HG03571 (cell line): ENCODE results near the gene NOS1AP.
"Not testable (repeated sequence)": the region's sequence is repeated elsewhere in the genome, so short reads cannot be mapped to it uniquely, and the experiment has no call there.

ENCODE experiments used
- ATAC-seq: cut with Tn5 transposase; IDR thresholded peaks from one replicate; pipeline ENCODE4 v1.9.1; 2021; ENCODE audit not compliant: unreplicated experiment

NOS1AP gene

DNA sequence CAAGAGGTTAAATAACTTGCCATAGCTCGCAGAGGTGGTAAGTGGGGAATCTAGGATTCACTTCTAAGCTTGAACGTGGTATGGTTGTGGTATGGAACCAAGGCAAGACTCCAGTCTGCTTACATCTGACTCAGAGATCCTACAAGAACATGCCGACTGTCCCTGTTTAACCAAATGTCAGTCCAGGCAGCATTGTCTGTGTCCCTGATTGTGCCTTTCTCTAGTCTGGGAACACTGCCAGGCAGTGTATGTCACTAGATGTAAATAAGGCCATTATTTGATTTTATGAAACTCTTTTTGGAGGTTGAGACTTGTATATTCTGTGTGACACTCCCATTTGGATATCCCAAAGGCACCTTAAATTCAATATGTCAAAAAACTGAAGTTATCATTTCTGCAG is 96.0 kb downstream of the NOS1AP start:
- no peak for ATAC-seq

DNA sequence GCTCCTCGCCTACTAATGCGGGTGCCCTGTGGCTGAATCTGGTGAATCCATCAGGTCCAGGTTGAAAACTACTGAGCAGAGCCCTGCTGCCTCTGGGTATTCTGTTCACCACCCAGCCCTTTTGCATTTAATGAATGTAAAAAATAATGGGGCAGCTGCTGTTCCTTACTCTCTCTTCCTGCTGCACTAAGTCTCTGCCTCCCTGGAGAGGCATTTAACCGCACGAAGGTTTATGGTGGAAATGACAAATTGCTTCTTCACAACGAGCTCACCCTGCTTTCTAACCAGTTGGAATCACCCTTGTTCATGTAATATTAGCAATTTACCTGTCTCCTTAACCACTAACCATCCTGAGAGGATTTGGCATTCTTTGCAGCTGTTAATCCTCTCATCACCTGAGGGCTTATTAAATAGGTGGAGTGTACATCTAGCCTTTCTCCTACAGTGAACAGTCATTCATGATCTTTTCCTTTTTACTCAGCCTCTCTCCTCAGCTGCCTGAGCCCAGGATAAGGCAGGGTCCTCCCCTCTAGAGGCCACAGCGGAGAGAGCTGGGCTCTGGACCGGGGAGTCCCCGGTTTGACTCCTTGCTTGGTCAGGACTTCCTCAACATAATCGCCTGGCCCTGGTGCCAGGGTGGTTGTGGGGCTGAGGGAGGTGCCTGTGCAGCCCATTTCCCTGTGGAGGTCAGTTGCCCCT is 97.6 kb downstream of the NOS1AP start:
- ATAC-seq: no peak

DNA sequence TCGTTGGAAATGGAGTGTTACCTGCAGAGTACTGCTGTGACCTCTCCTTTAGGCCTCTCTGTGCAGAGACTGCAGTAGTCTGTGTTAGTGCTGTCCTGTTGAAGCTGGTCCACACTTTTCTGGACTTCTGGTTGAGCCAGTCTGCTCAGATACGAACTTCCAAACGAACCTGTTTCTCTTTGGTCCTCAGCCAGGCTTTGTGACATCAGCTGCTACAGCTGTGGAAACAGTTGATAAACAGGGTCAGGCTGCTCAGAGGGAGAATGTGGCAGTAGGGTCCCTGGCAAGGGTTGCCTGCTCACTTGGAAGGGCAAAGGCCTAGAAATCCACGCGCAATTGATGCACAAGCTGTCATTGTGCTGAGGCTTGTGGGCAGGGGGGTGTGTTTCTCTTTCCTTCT is 98.8 kb downstream of the NOS1AP start:
- ATAC-seq: no peak

DNA sequence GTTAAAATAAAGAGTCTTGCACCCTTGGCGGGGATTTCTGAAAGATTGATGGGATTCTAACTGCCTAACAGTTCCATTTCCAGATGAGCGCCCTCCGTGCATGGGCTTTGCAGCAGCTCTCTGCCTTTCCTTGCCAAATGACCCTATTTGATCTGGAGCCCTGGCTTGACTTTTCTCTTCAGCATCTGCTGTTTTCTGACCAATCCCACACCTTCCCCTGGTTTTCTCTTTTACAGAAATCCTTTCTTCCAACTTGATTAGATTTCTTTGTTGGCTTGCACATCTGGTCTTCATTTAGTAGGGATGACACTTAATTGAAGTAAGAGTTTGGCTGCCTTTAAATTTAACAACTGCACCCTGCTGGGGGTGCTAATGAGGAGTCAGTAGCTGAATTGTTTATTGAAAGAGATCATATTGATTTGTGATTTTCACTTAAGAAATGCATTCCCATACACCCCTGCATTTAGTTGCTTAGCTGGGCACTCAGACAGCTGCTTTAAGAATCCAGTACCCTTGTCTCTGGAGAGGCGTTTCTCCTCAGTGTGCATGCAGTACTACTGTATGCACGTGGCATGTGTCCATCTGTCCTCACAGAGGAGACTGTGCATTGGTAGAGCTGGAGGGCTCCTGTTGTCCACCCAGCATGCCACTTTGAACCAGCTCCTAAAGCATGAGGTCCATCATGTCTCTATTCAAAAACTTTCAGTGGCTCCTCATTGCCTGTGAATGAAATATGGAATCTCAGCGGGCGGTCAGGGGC is 99.7 kb downstream of the NOS1AP start:
- no peak for ATAC-seq

DNA sequence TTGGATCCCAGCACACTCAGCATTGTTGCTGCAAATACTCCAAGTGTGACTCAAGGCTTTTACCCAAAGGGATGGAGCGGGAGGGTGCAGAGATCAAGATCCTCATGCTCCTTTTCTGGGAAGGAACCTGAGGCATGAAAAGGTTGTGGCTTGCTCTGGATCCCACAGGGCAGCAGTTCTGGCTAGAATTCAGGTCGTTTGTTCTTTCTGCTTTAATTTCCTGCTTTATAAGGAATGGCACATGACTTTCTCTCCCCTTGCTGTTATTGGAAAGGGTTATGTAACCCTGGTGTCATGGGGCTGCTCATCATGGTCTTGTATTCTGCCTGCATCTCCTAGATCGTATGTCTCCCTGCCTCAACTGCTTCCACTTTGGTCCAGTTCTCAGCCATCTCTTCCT is 101.6 kb downstream of the NOS1AP start:
- ATAC-seq: no peak

DNA sequence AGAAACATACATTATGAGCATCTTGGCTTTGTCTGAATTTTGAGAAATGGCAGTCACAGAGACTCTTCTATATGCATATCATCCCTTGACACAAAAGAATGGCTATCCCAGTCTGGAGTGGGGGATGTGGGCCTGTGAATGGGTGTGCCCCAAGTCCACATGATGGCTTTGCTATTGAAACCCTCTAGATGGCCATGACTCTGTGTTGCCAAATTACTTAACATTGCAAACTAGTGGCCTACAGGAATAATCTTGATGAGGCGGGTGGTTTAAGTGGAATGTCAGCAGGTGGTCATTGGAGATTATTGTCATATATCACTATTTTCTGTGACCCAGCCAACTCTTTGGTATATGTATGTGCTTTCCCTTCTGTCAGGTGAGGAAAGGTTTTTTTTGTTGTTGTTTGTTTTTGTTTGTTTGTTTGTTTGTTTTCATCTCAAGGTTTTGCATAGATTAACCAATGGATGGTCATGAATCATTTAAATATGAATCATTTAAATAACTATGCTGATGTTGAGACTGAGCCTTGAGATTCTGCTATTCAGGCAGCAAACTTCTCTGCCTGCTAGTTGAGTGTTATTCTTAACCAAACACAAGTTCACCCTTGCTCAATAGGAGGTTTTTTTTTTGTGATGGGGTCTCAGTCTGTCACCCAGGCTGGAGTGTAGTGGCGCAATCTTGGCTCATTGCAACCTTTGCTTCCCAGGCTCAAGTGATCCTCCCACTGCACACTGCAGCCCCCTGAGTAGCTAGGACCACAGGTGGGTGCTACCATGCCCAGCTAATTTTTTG is 103.0 kb downstream of the NOS1AP start:
- no peak for ATAC-seq

DNA sequence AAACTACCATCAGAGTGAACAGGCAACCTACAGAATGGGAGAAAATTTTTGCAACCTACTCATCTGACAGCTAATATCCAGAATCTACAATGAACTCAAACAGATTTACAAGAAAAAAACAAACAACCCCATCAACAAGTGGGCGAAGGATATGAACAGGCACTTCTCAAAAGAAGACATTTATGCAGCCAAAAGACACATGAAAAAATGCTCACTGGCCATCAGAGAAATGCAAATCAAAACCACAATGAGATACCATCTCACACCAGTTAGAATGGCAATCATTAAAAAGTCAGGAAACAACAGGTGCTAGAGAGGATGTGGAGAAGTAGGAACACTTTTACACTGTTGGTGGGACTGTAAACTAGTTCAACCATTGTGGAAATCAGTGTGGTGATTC is 104.1 kb downstream of the NOS1AP start:
- not testable (repeated sequence) for ATAC-seq

DNA sequence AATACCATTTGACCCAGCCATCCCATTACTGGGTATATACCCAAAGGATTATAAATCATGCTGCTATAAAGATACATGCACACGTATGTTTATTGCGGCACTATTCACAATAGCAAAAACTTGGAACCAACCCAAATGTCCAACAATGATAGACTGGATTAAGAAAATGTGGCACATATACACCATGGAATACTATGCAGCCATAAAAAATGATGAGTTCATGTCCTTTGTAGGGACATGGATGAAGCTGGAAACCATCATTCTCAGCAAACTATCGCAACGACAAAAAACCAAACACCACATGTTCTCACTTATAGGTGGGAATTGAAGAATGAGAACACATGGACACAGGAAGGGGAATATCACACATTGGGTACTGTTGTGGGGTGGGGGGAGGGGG is 104.5 kb downstream of the NOS1AP start:
- ATAC-seq: not testable (repeated sequence)

DNA sequence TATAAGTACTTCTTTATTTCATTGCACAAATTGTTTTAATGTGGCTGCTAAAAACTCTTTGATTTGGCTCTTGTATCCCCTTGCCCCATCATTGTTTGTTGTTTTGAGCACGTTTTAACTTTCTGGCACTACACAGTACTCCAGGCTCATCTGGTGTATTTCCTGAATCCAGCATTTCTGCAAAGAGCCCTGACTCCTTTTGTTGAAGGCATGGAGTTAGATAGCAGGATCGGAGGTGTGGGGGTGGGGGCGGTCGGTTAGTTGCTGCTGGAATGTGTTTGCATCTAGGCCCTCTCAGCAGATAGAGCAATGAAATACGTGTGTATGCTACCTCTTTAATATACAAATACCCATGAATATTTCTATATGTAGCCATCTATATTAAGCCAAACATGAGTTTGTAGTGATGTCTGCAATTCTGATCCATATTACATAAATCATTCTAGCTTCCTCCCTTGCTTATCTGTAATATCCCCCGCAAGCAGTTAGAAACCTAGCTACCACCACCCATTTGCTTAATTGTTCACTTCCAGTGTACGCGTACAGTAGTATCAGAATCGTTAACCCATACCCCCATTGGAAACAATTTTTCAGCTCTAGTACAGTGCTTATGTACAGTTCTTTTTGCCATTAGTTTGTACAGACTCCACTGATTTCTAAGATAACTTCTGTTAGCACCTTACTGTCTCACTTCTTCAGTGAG is 106.0 kb downstream of the NOS1AP start:
- no peak for ATAC-seq

DNA sequence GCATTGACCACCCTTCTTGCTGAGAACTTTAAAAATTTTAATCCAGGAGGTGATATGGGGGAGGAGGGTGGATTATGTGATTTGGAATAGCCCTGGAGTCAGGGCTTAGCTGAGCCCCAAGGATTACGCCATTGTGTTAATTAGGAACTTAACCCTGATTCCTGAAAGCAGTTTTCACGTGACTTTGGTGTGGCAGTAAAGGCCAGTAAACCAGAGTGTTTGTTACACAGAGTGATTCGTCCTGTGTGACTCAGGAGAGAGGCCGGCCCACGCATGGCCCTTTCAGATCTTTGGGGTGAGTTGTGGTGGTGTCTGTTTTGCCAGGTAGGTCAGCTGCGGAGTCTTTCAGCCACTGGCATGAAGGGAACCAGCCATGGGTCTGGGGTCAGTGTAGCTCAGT is 107.6 kb downstream of the NOS1AP start:
- no peak for ATAC-seq

DNA sequence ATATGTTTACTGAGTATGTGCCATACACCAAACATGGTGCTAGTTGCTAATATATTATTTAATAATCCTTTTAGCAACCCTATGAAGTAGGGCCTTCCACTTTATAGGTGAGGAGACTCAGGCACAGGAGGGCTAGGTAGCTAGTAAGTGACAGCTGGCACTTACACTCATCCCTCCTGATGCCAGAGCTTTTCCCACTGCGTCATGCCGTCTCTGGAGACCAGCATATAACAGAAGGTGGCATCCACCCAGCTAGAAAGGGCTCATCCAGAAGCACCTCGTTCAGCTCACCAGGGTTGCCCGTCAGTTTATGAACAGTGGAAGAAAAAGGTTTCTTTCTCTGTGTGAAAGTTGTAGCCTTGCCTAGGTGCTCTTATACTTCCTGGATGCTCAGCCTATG is 108.9 kb downstream of the NOS1AP start:
- no peak for ATAC-seq

DNA sequence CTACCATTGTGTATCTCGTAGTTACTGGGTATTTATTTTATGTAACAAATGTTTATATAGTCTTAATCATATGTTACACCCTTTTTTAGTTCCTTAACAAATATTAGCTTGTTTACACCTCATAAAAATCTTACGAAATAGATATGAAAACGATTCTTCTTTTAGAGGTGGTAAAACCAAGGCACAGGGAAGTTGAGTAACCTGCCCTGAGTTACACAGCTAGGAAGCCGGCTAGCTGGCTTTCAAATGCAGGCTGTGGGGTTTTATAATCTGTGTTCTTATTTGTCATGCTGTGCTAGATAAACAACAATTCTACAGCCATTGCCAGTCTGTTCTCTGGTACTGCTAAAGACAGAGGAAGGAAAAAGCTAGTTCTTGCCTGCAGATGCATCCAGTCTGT is 109.6 kb downstream of the NOS1AP start:
- ATAC-seq: no peak

DNA sequence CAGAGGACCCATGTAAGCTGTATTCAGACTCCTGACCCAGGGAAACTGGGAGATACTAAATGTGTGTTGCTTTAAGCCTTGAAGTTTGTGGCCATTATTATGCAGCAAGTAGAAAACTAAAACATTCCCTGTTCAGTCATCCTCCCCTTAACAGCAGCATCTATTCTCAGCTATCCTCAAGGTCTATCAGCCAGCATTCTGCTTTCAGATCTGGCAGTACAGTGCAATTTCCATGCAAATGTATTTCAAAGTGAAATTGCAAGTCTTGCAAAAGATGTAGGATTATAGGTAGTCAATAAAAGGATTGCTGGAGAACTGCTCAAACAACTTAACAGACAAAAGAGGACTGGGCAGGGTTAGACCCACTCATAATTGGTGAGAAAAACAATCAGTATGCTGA is 111.3 kb downstream of the NOS1AP start:
- ATAC-seq: no peak

DNA sequence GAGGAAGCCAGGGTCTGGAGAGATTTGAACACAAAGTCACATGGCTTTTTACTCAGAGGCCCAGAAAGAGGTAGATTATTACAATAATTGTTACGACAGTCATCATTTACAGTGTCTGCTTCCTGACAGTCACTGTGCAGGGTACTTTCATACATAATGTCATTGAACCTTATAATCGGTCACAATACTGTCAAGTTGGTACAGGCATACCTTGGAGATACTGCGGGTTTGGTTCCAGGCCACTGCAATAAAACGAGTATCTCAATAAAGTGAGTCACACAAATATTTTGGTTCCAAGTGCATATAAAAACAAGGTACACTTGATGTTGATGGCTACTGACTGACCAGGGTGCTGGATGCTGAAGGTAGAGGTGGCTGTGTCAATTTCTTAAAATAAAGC is 112.6 kb downstream of the NOS1AP start:
- no peak for ATAC-seq

DNA sequence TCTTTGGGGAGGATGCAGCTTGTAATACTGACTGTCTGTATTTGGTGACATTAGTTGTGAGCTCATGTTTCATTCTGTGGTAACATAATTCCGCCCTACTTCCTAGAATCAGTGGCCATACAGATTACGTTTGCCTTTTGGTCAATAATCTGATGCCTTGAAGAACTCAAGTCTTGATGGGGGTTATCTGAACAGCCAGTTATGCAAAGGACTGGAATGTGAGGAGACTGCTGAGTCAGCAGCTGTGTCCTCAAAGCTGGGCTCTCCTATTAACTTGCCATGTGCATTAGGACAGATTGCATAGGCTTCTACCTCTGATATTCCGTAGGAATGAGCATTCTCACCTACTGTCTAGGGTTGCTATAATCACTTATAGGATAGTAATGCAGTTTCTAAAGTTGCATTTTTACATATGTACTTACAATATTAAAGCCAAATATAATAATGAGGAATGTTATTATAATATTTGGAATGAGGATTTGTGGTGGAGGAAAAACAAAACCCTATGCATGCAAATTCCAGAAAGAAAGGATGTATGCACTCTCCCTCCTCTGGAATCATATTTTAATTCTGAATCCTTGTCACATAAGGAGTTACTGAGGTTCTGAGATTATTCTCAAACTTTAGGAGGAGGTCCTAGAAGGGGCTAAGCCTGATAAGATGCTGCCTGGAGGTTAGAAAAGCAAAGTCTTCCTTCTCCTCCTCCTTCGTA is 116.0 kb downstream of the NOS1AP start:
- ATAC-seq: no peak

DNA sequence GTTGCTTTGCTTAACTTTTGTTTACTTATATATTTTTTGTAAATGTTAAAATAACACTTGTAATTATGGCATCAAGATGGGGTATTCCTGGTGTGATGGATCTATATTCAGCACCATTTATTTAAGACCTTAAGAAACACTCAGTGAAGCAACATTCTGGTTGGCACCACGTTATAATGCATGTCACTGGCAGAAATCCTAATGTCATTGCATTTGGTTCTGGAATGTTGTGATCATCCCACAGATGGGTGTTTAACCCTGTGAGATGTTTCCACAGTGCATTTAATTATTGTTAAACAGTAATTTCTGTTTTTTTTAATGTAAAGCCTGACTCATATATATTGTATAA is 116.5 kb downstream of the NOS1AP start:
- ATAC-seq: no peak

DNA sequence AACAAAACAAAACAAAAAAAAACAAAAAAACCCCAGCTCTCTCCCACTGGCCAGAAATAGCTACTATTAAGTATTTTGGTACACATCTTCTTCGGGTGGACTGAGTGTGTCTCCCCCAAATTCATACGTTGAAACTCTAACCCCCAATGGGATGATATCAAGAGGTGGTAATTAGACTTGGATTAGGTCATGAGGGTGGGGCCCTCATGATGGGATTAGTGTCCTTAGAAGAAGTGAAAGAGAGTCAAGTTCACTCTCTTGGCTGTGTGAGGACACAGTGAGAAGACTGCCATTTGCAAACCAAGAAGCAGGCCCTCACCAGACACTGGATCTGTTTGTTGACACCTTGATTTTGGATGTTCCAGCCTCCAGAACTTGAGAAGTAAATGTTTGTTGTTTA is 116.9 kb downstream of the NOS1AP start:
- no peak for ATAC-seq

DNA sequence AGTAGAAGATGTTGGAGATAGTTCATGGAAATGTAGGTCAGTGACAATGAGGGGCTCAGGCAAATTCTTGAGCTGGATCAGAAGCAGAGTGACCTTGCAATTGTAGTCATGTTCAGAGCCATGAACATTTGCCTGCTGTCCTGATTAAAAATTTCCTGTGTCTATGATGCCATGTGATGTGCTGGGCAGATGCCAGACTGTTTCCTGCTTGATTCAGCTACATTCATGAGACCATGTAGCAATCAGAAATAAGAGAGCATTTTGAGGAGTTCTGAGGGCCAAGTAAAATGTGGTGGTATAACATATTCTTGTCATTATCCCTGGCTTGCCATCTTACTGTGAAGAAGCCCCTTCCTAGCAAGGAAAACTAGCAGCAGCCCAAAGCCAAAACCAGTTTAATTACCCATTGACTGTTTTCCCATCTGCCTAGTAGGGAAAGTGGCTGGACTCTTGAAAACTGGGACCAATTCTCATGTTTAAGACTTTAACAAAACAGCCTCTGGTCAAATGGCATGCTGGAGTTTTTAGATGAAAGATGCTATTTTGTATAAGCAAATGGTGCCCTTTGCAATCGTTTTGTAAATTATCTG is 118.3 kb downstream of the NOS1AP start:
- ATAC-seq: no peak

DNA sequence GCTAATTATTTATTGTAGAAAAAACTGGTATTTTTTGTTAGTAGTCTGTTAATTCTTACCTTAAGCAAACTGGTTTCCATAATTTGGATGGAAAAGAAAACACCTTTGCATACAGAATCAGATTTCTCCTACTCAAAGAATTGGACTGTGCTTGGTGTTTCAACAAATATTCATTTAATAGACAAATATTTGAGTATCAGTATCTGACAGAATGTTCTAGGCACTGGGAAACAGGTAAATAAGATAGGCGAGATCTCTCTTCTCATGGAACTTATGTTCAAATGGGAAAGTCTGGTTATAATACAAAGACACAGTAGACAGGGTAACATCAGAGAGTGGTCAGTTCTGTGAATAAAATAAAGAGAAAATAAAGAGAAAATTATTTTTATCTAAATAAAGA is 119.9 kb downstream of the NOS1AP start:
- no peak for ATAC-seq
